HUDEP-2 (cell line): ENCODE results near the gene ATCAY.
A peak's percentile ranks its signal among the peaks of the same experiment; 100 is the strongest.
"Not testable (repeated sequence)": the region's sequence is repeated elsewhere in the genome, so short reads cannot be mapped to it uniquely, and the experiment has no call there.

ENCODE experiments used
- DNase-seq, 76 experiments: peaks; one replicate each; lab custom pipeline; 2025; ENCODE audit not compliant: unreplicated experiment in 76 of 76; lab: John Stamatoyannopoulos, UW

ATCAY gene

GRCh38 chr19:3967983-3968382, 87.5 kb downstream of the ATCAY start:
- not testable (repeated sequence) for DNase-seq

GRCh38 chr19:3968556-3969434, 88.3 kb downstream of the ATCAY start:
- peak in 9 of 76 experiments; percentile 16 to 51 (median 30) for DNase-seq

GRCh38 chr19:3969435-3970312, 89.2 kb downstream of the ATCAY start:
- no peak for DNase-seq

- no peak for DNase-seq
These were observed 89.9 kb downstream of the ATCAY start for GRCh38 chr19:3970313-3970807.

- peak in 74 of 76 experiments; percentile 78 to 100 (median 98) for DNase-seq
These were observed 90.5 kb downstream of the ATCAY start, which contains the start of gene DAPK3 for GRCh38 chr19:3970808-3971598. TSS of gene DAPK3 (minus strand) at chr19:3971099. CDS start at chr19:3969735, 1,364 bp downstream.

- DNase-seq: no peak
These were observed 94.7 kb downstream of the ATCAY start for GRCh38 chr19:3975144-3975543.

- no peak for DNase-seq
These were observed 95.2 kb downstream of the ATCAY start for GRCh38 chr19:3975637-3976087.

GRCh38 chr19:3976495-3977241, 96.2 kb downstream of the ATCAY start:
- peak in 1 of 76 experiments; percentile 25 for DNase-seq
